Lung (tissue), 12 donors: Measurements from ENCODE around the gene LYRM2. TPM values are rescaled to one million over a fixed set of nuclear protein-coding genes. Genes with fewer than 3 reads are reported as not detected.
"Not testable (repeated sequence)": the region's sequence is repeated elsewhere in the genome, so short reads cannot be mapped to it uniquely, and the experiment has no call there.

Experiments used
- ATAC-seq: fragments of 200-7000 bp; cut with Tn5 transposase; one replicate; pipeline ENCODE4 v1.9.1; 2020; ENCODE audit warnings: moderate number of reproducible peaks; ENCODE audit not compliant: insufficient read depth, low FRiP score
- DNase-seq, 3 donors: peaks; one replicate each; pipeline ENCODE4 v3.0.0-alpha.2; 2013 to 2017
- H3K27ac ChIP-seq, 2 donors: one replicate each; pipeline ENCODE4 v1.5.1; 2013; ENCODE audit warnings: mild to moderate bottlenecking in 2 of 2, moderate library complexity in 2 of 2, control low read depth in 1 of 2, inconsistent platforms in 1 of 2, low read depth in 1 of 2, low read length in 1 of 2
- H3K27me3 ChIP-seq, 3 donors: one replicate each; pipeline ENCODE4 v1.5.1; 2013; ENCODE audit warnings: low read length in 2 of 3; ENCODE audit not compliant: control insufficient read depth in 3 of 3, insufficient read depth in 3 of 3
- H3K36me3 ChIP-seq, 4 donors: one replicate each; pipeline ENCODE4 v1.5.1; 2013; ENCODE audit warnings: low read length in 4 of 4, mild to moderate bottlenecking in 1 of 4, moderate library complexity in 1 of 4; ENCODE audit not compliant: control insufficient read depth in 4 of 4, insufficient read depth in 4 of 4
- H3K4me1 ChIP-seq, 5 donors: one replicate each; pipeline ENCODE4 v1.5.1; 2013; ENCODE audit warnings: low read length in 5 of 5, mild to moderate bottlenecking in 2 of 5, moderate library complexity in 1 of 5; ENCODE audit not compliant: control insufficient read depth in 5 of 5, insufficient read depth in 5 of 5
- H3K4me3 ChIP-seq: one replicate; pipeline ENCODE4 v1.5.1; 2013; ENCODE audit warnings: mild to moderate bottlenecking, control low read depth, moderate library complexity
- H3K9ac ChIP-seq, 2 donors: one replicate each; pipeline ENCODE4 v1.5.1; 2013; ENCODE audit warnings: low read length in 2 of 2, control low read depth in 1 of 2; ENCODE audit not compliant: insufficient read depth in 1 of 2
- H3K9me3 ChIP-seq, 4 donors: one replicate each; pipeline ENCODE4 v1.5.1; 2013; ENCODE audit warnings: low read length in 3 of 4, mild to moderate bottlenecking in 1 of 4, moderate library complexity in 1 of 4; ENCODE audit not compliant: control insufficient read depth in 4 of 4, insufficient read depth in 3 of 4
- CTCF ChIP-seq: IDR thresholded peaks from 2 replicates; pipeline ENCODE4 v1.5.1; 2012; ENCODE audit warnings: mild to moderate bottlenecking; ENCODE audit errors: control extremely low read depth, extremely low read depth
- WGBS, 2 donors: extraction: QIAGEN DNeasy Blood & Tissue Kit; methylation state at CpG; one replicate each; pipeline ENCODE4 v1.1.7; 2013; 5-methylcytosine and 5-hydroxymethylcytosine counted together
- polyA plus RNA-seq, 2 donors: library from polyadenylated mRNA; stranded (reverse); fragments of 200-250 nt; gene quantifications; one replicate each; pipeline ENCODE4 v1.2.1, GENCODE V29; 2013
- total RNA-seq, 2 donors: library from RNA; depleted of rRNA in 1 of 2; stranded (reverse); fragments of >200 nt in 1 of 2; gene quantifications; one replicate each; pipeline ENCODE4 v1.2.1, GENCODE V29; 2014 to 2021
- donor health status: control.
- donor health status: control.
- donor health status: Bipolar disorder and iron deficiency.
- donor health status: healthy.
- donor health status: DM: yes; HTN: yes; CAD: no.

Gene LYRM2
- total and polyA plus RNA-seq, 4 donors: 25.6 to 38.1 (median 27.1) TPM

DNA sequence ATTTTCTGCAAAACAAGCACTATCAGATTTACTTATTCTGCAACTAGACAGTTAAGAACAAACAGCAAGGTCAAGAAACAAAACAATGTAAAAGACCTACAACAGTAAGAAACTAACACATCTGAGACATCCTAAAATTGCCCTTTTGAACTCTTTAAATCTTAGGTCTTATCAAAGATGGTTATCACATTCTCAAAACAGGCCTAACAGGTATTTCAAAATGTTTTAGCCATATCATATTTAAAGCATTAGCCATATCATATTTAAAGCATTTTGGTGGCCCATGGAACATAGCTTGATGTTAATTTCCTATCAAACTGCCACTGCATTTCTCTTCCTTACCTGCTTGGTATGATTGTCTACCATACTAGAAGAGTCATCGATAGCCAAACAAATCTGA is 11.1 kb upstream of the LYRM2 start:
- no peak overlapping the region for H3K27ac ChIP-seq
- WGBS, 2 donors: 94 to 96% methylated on average over 1 of the region's 1 CpG

GRCh38 chr6:89644864-89645263 is 6.3 kb upstream of the LYRM2 start:
- no peak for TF ChIP-seq CTCF
- WGBS, 2 donors: 81 to 86% methylated on average over 4 of the region's 4 CpGs
- Histone ChIP-seq H3K27ac (no peak overlapping the region), H3K36me3 (peaks cover 15 to 39% (median 21%) of the 10 kb centered on the region in 4 donors), H3K27me3 (no peaks in the 10 kb centered on the region), H3K4me1 (no peaks in the 10 kb centered on the region), H3K9me3 (no peaks in the 10 kb centered on the region), H3K9ac (no peak overlapping the region), H3K4me3 (no peak overlapping the region)
- ATAC-seq: no peak
- DNase-seq: no peak

More for the DNA sequence above, 11.1 kb upstream of the LYRM2 start:
- ATAC-seq (no peak), DNase-seq (no peak)
- Histone ChIP-seq H3K9me3 (no peaks in the 10 kb centered on the region), H3K4me3 (no peak overlapping the region), H3K4me1 (no peaks in the 10 kb centered on the region), H3K36me3 (peaks cover 19 to 48% (median 27%) of the 10 kb centered on the region in 4 donors), H3K27me3 (no peaks in the 10 kb centered on the region), H3K9ac (no peak overlapping the region)
- no peak for TF ChIP-seq CTCF

GRCh38 chr6:89643406-89643805 is 4.9 kb upstream of the LYRM2 start:
- Histone ChIP-seq H3K4me3 (no peak overlapping the region), H3K4me1 (peaks cover 0 to 7% (median 0%) of the 10 kb centered on the region in 5 donors), H3K36me3 (peaks cover 15 to 36% (median 20%) of the 10 kb centered on the region in 4 donors), H3K27me3 (no peaks in the 10 kb centered on the region), H3K9me3 (no peaks in the 10 kb centered on the region), H3K27ac (no peak overlapping the region), H3K9ac (no peak overlapping the region)
- ATAC-seq (no peak), DNase-seq (no peak)
- WGBS, 2 donors: 64 to 74% methylated on average over 3 of the region's 3 CpGs
- no peak for TF ChIP-seq CTCF

- no peak for DNase-seq
- H3K27ac ChIP-seq: no peak overlapping the region
- H3K27me3 ChIP-seq: no peaks in the 10 kb centered on the region
- peaks cover 15 to 36% (median 18%) of the 10 kb centered on the region in 4 donors for H3K36me3 ChIP-seq
- peaks cover 0 to 7% (median 0%) of the 10 kb centered on the region in 5 donors for H3K4me1 ChIP-seq
- ATAC-seq: no peak
- no peak for TF ChIP-seq CTCF
- H3K9me3 ChIP-seq: no peaks in the 10 kb centered on the region
- no peak overlapping the region for H3K4me3 ChIP-seq
- H3K9ac ChIP-seq: no peak overlapping the region
- WGBS, 2 donors: 84% methylated on average over 3 of the region's 3 CpGs
Observed at GRCh38 chr6:89642956-89643355, 4.4 kb upstream of the LYRM2 start.

DNA sequence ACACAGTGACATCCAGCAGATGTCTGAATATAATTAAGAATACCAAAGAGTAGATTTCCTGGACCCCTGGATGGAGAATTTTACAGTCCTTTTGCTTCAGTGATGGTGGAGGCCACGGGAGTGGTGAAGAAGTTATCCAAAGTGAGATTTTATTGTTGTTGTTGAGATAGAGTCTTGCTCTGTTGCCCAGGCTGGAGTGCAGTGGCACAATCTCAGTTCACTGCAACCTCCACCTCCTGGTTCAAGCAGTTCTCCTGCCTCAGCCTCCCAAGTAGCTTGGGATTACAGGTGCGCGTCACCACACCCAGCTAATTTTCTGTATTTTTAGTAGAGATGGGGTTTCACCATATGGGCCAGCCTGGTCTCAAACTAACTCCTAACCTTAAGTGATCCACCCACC is 3.0 kb upstream of the LYRM2 start:
- Histone ChIP-seq H3K4me1 (peaks cover 0 to 13% (median 3%) of the 10 kb centered on the region in 5 donors), H3K36me3 (peaks cover 9 to 32% (median 14%) of the 10 kb centered on the region in 4 donors)
- DNase-seq, H3K27ac ChIP-seq, H3K9me3 ChIP-seq, H3K4me3 ChIP-seq, H3K27me3 ChIP-seq, ATAC-seq, H3K9ac ChIP-seq: not testable (repeated sequence)
- 98% methylated on average over 3 of the region's 3 CpGs for WGBS, 2 donors
